ACHN (cell line): Measurements from ENCODE around the gene SH3BP2.

ENCODE experiments used
- DNase-seq: peaks from one replicate; pipeline ENCODE4 v3.0.0-alpha.2; 2015
- in situ Hi-C: cut with HindIII; loops from 2 replicates; pipeline ENCODE4 v1.10.0; 2017; ENCODE audit warnings: low sequenced_read_pairs, low pct_ligation_motif_present, low pct_unique_long_range_greater_than_20kb

SH3BP2 gene

DNA sequence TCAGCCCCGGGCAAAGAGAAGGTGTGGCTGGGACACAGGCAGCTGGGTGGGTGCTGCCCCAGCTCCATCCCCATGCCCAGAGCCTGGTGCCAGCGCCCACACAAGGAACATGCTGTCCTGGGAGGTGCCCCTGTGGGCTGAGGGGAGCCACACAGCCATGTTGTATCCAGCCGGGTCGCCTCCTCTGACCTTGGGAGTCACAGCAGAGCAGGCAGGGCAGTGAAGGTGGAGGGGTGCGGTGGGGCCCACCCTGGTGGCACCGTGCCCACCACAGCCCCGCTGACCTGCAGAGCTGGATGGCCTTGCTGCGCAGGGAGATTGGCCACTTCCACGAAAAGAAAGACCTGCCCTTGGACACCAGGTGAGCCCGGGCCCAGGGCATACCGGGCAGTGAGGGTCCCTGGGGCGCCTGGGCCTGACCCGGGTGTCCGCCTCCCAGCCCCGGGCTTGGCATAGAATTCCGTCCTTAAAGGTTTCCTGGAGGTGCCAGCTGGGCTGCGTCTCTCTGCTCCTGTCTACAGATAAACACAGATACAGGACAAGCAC, 32.0 kb downstream of the SH3BP2 start:
- DNase-seq: no peak
- in situ Hi-C loops: no loop called here

DNA sequence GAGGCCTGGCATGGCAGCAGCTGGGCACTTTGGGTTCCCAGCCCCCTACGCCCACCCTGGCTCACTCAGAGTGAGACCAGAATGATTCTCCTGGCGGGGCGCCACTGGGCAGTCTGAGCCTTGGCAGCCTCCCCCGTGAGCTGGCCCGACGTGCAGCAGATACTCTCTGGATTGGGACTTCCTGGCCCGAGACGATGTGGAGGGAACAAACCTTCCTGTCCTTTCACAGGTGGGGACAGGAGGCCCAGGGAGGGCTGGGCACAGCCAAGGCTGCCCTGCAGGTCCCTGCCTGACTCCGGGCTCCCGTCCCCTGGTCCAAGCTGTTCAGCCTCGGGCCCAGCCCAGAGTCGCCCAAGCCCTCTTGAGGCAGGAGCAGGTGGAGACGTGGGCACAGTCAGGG, 32.9 kb downstream of the SH3BP2 start:
- in situ Hi-C loops: no loop called here
- no peak for DNase-seq

DNA sequence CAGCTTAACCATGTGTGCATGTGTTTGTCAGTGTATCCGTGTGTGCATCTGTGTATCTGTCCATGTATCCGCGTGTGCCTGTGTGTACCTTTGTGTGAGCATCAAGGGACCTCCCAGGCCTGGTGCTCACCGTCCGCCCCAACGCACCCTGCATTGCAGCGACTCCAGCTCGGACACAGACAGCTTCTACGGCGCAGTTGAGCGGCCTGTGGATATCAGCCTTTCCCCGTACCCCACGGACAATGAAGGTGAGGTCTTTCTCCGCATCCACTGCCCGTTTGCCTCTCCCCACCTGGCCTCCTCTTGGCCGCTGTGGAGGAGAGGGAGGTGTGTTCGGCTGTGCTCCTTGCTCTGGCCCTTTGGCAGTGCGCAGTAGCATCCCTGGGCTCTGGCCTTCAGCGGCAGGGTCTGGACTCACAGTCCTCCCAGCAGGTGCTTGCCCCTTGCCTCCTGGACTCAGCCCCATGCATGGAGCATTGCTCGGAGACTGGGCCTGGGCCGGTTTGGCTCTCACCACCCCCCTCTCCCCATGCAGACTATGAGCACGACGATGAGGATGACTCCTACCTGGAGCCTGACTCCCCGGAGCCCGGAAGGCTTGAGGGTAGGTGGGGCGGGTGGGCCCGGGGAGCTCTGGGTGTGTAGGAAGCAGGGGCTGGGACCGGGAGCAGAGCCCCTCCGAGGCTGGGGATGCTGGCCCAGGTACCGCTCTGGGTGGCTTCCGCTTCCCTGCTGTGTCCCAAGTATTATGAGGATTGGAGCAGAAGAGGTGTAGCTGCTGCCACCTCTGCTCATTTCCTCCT, 34.4 kb downstream of the SH3BP2 start:
- in situ Hi-C loops: no loop called here
- DNase-seq: no peak

DNA sequence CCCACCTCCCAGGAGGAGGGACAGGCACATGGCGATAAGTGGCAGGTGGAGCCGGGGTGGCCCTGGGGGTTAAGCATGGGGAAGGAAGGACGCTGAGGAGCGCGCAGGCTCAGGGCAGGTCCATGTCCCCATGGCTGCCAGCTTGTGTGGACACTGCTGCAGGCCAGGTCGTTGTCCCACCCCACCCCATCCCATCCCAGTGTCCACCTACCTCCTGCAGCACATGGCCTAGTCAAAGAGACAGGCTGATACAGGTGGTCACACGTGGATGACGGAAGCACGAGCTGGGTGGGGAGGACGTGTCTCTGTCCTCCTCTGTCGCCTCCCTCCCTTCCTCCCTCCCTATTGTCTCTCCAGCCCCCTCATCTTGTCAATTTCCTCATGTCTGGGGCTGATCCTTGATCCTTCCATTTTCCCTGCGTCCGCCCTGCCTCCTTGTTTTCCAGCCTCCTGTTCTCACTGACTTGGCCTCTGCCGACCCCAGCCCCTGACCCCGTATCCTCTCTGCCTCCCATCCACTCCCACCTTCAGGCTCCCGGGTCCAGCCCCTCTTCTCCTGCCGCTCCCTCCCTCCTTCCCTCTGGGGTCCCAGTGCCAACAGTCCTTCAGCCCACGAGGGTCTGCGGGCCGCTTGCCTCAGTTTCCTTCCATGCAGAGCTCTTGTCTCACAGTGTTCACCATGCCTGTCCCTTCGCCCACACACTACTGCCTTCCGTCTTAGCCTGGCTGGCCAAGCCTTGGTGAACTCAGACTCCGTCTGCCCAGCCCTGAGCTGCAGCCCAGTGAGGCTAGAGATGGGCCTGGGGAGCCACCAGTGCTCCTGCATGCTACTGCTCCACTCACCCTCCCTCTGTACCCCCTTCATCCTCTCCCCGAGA, 35.2 kb downstream of the SH3BP2 start:
- no peak for DNase-seq
- in situ Hi-C loops: no loop called here

DNA sequence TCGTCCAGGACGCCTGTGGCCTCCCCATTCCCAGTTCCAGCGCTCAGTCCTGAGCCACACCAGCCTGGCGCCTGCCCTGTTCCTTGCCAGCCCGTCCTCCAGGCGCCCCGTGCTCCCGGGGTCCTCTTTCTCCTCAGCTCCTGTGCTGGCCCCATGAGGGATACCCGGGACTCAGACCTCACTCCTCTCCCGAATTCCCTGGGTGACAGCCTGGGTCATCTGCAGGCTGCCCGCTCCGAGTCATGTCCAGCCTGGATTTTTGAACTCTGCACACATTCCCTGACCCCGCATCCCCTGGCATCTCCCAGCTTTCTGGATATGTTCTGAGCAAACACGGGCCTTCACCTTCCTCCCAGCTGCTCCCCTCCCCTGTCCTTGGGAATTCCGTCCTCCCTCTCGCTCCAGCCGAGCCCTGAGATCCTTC, 35.9 kb downstream of the SH3BP2 start:
- no peak for DNase-seq
- in situ Hi-C loops: no loop called here

DNA sequence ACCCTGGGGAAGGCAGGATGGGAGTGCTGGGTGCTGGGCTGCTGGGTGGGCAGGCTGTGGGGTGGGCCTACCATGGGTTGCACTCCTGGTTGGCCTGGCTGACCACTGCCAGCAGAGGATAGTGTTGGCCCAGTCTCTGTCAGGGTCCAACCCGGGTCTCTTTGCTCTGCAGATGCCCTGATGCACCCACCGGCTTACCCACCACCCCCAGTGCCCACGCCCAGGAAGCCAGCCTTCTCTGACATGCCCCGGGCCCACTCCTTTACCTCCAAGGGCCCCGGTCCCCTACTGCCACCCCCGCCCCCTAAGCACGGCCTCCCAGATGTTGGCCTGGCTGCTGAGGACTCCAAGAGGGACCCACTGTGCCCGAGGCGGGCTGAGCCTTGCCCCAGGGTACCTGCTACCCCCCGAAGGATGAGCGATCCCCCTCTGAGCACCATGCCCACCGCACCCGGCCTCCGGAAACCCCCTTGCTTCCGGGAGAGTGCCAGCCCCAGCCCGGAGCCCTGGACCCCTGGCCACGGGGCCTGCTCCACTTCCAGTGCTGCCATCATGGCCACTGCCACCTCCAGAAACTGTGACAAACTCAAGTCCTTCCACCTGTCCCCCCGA, 36.5 kb downstream of the SH3BP2 start:
- in situ Hi-C loops: no loop called here
- no peak for DNase-seq

DNA sequence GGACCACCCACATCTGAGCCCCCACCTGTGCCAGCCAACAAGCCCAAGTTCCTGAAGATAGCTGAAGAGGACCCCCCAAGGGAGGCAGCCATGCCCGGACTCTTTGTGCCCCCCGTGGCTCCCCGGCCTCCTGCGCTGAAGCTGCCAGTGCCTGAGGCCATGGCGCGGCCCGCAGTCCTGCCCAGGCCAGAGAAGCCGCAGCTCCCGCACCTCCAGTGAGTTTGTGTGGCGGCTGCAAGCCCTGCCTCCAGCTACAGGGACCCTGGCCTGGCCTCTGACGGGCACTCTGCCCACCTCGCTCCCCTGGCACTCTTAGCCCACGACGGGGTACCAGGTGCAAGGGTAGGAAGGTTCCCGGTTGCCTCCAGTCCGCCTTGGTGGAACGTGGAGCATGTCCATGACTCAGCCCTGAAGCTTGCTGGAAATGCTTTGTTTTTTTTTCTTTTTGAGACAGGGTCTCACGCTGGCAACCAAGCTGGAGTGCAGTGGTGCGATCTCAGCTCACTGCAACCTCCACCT, 37.1 kb downstream of the SH3BP2 start:
- DNase-seq: peak; percentile 88
- in situ Hi-C loops: no loop called here

DNA sequence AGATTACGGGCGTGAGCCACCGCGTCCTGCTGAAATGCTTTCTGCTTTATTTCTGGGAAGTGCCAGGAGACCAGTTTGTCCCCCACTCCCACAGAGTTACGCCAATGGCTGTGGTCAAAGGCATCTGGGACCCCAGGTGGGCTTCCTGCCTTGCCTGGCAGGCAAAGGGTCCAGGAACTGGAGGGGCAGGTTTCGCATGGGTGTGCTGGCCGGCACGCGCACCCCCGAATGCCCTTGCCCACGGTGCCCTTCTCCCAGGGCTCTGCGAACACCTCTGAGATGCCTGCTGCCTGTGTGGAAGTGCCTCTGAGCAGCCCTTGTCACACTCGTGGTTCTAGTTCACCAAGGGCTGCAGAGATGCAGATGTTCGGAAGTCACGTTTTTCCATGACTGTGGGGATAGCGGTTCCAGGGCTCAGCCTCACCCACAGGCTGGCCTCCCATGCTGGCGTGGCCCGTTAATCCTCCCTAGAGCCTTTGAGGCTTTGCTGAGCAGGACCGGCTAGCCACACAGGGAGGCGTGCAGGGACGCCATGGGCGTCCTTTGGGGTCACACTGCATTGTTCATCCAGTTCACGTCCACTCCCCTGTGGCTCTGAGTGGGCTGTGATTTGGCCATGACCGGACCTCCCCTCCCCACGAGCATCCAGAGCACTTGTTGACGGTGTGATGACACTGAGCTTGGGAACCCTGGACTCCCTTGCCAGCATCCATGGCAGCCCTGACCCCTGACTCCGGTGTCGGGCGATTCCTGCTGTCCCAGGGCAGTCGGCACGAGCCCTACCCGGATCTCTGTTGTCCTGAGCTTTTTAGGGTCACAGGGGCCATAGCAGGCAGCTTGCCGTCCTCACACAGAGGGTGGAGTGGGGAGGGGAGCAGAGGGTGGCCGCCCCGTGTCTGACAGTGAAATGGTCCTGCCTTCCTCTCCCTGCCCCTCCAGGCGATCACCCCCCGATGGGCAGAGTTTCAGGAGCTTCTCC, 38.0 kb downstream of the SH3BP2 start:
- DNase-seq: no peak
- in situ Hi-C loops: no loop called here

DNA sequence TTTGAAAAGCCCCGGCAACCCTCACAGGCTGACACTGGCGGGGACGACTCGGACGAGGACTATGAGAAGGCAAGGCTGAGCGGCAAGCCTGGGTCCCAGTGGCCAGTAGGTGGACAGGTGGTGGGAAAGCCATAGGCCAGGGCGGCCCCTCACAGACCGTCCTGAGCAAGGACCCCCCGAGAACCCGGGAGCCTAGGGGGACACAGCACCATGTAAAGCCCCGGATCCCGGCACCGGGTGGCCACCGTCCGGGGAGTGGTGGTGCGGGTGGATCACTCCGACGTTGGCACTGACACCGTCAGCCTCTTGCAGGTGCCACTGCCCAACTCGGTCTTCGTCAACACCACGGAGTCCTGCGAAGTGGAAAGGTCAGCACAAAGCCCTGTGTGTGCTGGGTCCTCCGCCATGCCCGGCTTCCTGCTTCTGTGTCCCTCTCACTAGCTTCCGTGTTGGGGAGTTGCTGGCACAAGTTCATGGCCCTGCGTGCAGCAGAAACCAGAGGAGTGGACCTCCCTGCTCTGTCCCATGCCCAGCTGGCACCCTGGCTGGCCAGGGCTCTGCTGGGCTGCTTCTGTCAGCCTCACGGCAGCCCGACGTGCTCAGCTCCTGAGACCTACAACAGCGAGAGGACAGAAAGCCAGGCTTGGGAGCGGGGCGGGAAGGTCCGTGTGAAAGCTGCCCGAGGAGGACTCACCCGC, 38.9 kb downstream of the SH3BP2 start:
- DNase-seq: no peak
- in situ Hi-C loops: no loop called here

DNA sequence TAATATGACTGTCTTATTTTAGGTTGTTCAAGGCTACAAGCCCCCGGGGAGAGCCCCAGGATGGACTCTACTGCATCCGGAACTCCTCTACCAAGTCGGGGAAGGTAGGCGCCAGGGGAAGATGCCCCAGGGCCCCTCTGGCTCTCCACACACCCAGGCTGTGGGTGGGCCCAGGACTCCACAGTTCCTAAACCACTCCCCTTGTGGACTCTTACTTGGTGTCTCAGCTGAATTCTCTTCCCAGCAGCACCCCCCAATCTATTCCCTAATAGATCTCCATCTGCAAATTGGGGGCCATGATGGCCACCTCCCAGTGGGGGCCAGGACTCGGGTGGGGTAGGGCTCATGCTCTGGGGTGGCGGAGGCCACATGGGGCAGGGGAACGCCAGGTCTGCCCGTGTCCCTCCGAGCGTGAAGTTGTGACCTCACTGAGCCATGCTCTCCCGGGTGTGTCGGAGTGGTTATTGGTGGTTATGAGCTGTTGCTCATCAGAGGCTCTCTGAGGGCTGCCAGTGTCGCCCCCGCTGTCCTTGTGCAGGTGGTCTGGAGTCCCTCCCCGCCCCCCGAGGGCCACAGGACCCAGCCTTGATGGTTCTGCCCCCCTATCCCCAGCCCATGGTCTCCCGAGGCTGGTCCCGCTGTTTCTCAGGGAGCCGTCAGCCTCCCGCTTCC, 39.6 kb downstream of the SH3BP2 start:
- DNase-seq: peak; percentile 60

DNA sequence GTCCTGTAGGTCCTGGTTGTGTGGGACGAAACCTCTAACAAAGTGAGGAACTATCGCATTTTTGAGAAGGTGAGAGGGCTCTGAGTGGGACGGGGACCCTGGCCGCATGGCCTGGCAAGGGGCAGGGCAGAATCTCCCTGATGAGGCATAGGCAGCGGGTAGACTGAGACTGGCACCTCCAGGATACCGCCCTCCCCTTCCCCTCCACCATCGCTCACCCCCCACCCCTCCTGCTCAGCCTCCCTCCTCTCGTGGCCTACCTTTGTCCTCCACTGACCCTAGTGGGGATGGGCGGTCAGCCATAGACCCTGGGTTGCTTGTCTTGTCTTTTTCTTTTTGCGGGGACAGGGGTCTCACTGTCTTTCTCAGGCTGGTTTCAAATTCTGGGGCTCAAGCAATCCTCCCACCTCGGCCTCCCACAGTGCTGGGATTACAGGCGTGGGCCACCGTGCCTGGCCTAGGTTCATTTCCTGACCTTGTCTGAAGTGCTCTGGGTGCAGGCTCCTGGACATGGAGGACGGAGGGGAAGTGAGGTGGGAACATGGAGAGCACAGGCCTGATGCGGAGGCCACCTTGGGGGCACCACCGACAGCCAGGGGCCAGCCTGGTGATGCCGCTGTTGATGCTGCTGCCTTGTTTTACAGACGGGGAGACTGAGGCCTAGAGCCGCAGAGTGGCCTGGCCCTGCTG, 40.2 kb downstream of the SH3BP2 start:
- in situ Hi-C loops: no loop called here
- DNase-seq: no peak

More for the DNA sequence above, 39.6 kb downstream of the SH3BP2 start:
- in situ Hi-C loops: no loop called here

DNA sequence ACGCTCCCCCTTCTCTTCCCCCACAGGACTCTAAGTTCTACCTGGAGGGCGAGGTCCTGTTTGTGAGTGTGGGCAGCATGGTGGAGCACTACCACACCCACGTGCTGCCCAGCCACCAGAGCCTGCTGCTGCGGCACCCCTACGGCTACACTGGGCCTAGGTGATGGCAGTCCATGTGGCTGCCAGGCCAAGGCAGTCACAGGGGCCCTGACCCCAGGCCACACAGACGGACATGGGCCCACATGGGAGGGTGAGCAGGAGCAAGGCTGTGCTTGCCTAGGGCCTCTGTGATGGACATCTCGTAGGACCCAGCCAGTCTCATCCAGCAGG, 40.8 kb downstream of the SH3BP2 start:
- no peak for DNase-seq
- in situ Hi-C loops: no loop called here

DNA sequence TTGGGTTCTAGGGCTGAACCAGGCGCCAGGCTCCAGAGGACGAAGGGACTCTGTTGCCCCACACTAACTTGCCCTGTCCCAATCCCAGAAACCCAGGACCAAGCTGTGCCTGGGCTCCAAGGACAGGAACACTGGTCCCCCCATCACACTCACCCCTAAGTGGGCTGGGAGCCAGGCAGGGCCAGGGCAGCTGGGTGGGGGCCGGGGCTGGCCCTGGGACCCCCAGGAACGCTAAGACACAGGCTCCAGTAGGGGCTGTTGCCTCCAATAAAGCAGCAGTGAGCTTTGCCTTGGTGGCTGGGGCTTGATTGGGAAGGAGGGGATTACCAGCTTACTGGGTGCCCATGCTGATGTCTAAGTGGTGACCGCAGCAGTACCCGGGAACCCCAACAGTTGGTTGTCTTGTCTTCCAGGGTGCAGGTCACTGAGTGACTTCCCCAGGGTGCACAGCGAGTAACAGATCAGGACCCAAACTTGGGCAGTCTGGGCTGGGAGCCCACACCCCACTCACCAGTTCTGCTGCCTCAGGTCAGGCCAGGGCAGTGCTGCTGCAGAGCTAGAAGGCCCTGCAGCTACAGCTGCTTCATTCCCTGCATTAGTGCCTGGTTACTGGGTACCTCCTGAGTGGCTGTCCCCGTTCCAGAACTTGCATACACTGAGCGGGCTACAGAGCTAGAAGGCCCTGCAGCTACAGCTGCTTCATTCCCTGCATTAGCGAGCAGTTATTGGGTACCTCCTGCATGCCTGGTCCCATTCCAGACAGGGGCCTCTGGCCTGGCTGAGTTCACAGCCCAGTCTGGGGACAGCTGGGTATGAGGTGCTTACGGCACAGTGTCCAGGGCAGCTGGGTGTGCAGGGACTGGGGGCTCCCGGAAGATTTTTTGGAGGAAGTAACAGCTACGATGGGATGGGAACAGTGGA, 41.4 kb downstream of the SH3BP2 start:
- in situ Hi-C loops: no loop called here
- DNase-seq: no peak

DNA sequence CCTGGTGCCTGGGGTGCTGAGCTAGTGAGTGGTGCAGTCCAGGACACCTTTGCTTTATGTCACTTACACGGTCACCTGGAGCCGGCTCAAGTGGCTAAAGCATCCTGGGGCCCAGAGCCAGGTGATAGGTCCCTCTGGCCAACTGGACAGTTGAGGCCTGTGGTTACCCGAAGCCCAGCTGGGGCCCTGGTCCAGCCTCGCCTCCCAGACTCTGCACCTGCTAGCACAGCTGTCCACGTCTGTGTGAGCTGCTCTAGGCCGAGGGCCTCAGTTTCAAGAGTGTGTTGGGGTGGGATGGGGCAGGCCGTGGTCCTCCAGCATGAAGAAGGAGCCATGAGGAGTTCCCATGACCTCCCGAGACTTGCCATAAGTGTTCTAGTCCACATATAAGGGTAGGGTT, 43.1 kb downstream of the SH3BP2 start:
- no peak for DNase-seq
- in situ Hi-C loops: no loop called here

DNA sequence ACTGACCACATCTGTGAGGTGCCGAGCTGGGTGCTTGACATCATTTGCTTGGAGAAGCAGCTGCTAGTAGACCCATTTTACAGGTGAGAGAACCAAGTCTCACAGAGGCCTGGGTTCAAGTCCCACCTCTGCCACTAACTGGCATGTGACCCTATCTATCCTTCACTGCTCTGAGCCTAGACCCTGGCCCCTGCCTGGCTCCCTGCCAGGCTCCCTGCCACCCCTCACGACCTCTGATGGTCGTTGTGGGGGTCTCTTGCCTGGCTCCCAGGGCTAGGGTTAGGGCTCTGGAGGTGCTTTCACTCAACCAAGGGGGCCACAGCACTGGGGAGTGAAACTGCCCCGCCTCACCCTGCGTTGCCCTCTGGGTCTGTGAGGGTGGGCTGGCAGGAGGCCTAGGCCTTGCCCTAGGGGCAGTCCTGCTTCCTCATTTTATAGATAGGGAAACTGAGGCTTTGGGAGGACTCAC, 43.5 kb downstream of the SH3BP2 start:
- in situ Hi-C loops: no loop called here
- DNase-seq: no peak
